Pons (tissue), 1 donor: ENCODE data around the gene SLC35G2.
A peak's percentile ranks its signal among the peaks of the same experiment; 100 is the strongest.
"Not testable (repeated sequence)": the region's sequence is repeated elsewhere in the genome, so short reads cannot be mapped to it uniquely, and the experiment has no call there.

Source experiments
- DNase-seq: peaks from one replicate; pipeline ENCODE4 v3.0.0-alpha.2; 2016; ENCODE audit warnings: low spot score

SLC35G2 gene

GRCh38 chr3:136835089-136835812 lies 16.3 kb downstream of the SLC35G2 start:
- DNase-seq = no peak

GRCh38 chr3:136835813-136836510 lies 17.0 kb downstream of the SLC35G2 start:
- no peak for DNase-seq

- no peak for DNase-seq
Measured at GRCh38 chr3:136836511-136837156, 17.7 kb downstream of the SLC35G2 start.

GRCh38 chr3:136838641-136839555 lies 20.0 kb downstream of the SLC35G2 start:
- DNase-seq = no peak

- no peak for DNase-seq
Measured at GRCh38 chr3:136839556-136839931, 20.6 kb downstream of the SLC35G2 start.

- no peak for DNase-seq
Measured at GRCh38 chr3:136840252-136840651, 21.3 kb downstream of the SLC35G2 start.

GRCh38 chr3:136842294-136842693 lies 23.4 kb downstream of the SLC35G2 start:
- DNase-seq = no peak

- DNase-seq = no peak
Measured at GRCh38 chr3:136844724-136845123, 25.8 kb downstream of the SLC35G2 start.

GRCh38 chr3:136852180-136852579 lies 33.3 kb downstream of the SLC35G2 start:
- DNase-seq = no peak

- DNase-seq = no peak
Measured at GRCh38 chr3:136856665-136857064, 37.7 kb downstream of the SLC35G2 start.

GRCh38 chr3:136858381-136858780 lies 39.5 kb downstream of the SLC35G2 start:
- peak; percentile 80 for DNase-seq

- no peak for DNase-seq
Measured at GRCh38 chr3:136860541-136860940, 41.6 kb downstream of the SLC35G2 start.

GRCh38 chr3:136861890-136862616 lies 43.1 kb downstream of the SLC35G2 start, which contains the start of gene NCK1:
TSS of gene NCK1 (plus strand) at chr3:136862208. CDS start at chr3:136928002, 65,794 bp downstream.
- DNase-seq = peak; percentile 97

- DNase-seq = peak; percentile 27
Measured at GRCh38 chr3:136862617-136863322, 43.8 kb downstream of the SLC35G2 start.

GRCh38 chr3:136869282-136869681 lies 50.4 kb downstream of the SLC35G2 start:
- DNase-seq = no peak

- not testable (repeated sequence) for DNase-seq
Measured at GRCh38 chr3:136872258-136872657, 53.3 kb downstream of the SLC35G2 start.

- DNase-seq = not testable (repeated sequence)
Measured at GRCh38 chr3:136879510-136879909, 60.6 kb downstream of the SLC35G2 start.

GRCh38 chr3:136882571-136882970 lies 63.6 kb downstream of the SLC35G2 start:
- no peak for DNase-seq

GRCh38 chr3:136883967-136884720 lies 65.2 kb downstream of the SLC35G2 start:
- no peak for DNase-seq
